A673 (cell line): ENCODE data around the gene PARM1.

Experiments
- EZH2 ChIP-seq: fragments of 200-600 bp; sonication (generic); IDR thresholded peaks from 2 replicates; pipeline ENCODE4 v1.6.1; 2017; ENCODE audit warnings: borderline replicate concordance, low read depth, mild to moderate bottlenecking, mixed read lengths, antibody characterized with exemption, low read length; ENCODE audit not compliant: poor library complexity, severe bottlenecking
- TF ChIP-seq, protein P1 (sequence below): fragments of 300-800, 200-600 bp; sonication (generic); conservative IDR thresholded peaks from 2 replicates; pipeline ENCODE4 v1.5.1; 2017; ENCODE audit warnings: low read depth, mild to moderate bottlenecking, antibody characterized with exemption, low read length, moderate library complexity, mixed read lengths

- TF ChIP-seq, protein P1, sequence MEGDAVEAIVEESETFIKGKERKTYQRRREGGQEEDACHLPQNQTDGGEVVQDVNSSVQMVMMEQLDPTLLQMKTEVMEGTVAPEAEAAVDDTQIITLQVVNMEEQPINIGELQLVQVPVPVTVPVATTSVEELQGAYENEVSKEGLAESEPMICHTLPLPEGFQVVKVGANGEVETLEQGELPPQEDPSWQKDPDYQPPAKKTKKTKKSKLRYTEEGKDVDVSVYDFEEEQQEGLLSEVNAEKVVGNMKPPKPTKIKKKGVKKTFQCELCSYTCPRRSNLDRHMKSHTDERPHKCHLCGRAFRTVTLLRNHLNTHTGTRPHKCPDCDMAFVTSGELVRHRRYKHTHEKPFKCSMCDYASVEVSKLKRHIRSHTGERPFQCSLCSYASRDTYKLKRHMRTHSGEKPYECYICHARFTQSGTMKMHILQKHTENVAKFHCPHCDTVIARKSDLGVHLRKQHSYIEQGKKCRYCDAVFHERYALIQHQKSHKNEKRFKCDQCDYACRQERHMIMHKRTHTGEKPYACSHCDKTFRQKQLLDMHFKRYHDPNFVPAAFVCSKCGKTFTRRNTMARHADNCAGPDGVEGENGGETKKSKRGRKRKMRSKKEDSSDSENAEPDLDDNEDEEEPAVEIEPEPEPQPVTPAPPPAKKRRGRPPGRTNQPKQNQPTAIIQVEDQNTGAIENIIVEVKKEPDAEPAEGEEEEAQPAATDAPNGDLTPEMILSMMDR: no peak
- TF ChIP-seq EZH2: no peak
Measured at GRCh38 chr4:74893171-74893570, 39.7 kb upstream of the PARM1 start.
